SW480 (cell line): Measurements from ENCODE around the gene KITLG.
"Not testable (repeated sequence)": the region's sequence is repeated elsewhere in the genome, so short reads cannot be mapped to it uniquely, and the experiment has no call there.

Source experiments
- DNase-seq: peaks from one replicate; pipeline ENCODE4 v3.0.0-alpha.2; 2016; ENCODE audit warnings: low spot score

KITLG gene

DNA sequence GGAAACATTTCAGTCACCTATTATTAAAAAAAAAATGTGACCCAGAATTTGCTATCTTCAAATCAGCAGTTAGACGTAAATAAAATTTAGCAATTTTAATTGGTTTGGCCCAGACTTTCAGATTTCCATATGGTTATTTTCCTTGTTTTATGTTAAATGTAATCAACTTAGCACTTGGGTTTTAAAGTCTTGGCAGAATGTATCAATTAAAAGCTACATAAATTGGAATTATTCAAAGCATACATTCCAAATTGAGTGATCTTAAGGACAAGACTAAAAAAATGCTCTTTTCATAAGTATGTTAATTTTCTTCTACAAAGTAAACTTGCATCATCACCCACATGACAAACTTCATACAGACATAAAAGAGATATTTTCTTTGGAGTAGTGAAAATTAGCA is 3.4 kb downstream of the KITLG start:
- DNase-seq, result no peak

DNA sequence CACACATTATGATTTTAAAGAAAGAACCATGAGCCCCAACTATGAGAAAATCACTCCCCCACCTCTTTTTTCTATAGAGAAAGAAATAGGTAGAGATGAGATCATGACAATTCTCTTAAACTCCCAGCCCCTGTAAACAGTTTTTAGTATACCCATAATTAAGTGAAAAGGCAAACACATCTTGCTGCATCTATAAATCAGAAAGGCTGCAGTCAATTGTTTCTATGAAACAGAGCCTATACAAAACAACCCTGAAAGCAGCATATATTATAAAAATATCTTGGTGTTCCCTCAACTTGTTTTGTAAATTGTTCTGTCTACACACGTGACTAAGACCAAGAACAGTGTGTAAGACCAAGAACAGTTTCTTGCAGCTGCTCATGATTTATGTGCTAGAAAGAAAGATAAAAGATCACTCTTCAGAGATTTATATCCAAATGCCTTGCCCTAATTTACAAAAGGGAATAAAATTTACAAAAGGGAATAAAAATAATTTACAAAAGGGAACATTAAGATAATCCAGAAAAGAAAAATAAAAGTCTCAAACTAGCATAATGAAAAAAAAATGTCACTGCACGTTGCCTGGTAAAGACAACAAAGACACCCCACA is 4.8 kb downstream of the KITLG start:
- no peak for DNase-seq

- no peak for DNase-seq
Measured at GRCh38 chr12:88574278-88574677, 6.0 kb downstream of the KITLG start.

DNA sequence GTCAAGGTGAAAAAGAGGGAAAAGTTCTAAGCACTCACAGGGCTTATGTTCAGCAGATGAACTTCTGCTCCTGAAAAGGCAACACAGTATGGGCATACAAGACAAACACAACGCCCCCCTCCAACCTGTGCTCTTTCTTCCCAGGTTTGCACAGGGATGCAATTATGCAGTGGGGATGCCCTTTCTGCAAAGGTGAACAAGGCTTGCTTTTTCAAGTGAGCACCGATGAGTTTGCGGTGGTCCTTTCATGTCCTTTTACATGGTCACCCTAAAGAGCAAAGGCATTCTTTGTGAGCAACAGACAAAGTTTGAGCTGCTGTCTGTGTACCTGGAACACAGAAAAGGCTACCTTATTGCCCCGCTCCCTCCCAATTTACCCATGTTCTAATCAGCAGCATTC is 6.7 kb downstream of the KITLG start:
- DNase-seq, result no peak

DNA sequence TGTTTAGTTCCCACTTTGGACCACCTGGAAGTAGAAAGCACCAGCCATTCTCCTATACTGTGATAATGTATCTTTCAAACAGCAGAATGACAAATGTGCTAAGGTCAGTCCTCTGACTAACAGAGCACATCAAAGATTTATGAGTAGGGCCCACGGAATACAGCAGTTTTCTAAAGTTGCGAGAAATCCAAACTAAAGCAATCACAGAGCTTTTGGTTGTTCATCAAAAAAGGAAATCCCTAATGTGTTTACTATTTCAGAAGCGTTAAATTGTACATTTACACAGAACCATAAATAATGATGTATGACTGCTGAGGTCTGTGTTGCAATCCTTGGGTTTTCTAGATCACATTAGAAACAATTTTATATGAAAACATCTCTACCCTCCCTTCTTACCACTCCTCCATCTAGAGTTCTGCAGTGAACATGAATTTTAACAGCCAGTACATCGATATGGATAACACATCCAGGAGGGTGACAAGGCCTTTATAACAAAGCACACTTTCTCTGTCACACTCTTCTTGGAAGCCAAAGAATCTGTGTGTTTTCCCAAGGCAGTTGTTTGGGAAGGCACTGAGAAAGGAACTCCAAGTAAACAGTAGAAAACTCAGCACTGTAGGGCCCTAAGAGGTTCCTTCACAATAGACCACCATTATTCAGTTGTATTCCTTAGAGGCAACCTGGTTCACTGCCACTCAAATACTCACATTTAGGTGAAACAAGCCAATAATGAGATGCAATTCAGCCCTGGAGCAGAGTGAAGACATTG is 7.3 kb downstream of the KITLG start:
- DNase-seq, result no peak

GRCh38 chr12:88571543-88571942 is 8.7 kb downstream of the KITLG start:
- no peak for DNase-seq

DNA sequence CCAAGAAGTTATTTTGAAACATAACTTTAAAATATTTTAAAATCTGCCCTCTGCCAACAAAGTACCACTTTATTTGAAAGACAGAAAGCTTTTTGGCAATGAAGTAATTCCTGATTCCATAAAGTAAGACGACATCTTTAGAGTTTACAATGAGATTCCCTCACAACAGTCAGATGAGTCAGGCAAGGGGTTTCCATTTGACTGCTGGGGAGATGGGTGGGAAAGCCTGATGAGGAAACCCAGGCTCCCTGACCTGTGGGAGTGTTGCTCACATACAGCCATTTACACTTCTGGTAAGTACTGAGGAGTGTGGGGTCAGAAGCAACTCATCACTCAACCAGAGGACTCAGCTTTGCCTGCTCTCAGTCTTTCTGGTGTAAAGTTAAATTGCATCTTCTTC is 10.2 kb downstream of the KITLG start:
- no peak for DNase-seq

DNA sequence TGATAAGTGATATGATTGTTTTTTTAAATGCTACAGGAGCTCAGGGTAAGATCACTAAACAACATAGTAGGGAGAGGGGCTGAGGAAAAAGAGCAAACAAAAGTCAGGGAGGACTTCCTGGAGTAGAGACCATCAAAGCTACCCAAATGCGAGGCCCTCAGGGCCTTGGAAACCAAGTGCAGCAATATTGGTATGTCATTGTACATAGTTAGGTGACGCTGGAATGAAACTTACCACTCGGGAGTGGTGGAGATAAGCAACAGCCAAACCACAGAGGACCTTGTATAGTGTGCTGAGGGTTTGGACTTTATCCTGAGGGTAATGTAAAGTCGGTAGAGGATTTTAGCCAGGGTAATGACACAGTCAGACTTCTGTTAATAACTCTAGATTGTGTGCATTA is 13.8 kb downstream of the KITLG start:
- DNase-seq, result peak; percentile 26

DNA sequence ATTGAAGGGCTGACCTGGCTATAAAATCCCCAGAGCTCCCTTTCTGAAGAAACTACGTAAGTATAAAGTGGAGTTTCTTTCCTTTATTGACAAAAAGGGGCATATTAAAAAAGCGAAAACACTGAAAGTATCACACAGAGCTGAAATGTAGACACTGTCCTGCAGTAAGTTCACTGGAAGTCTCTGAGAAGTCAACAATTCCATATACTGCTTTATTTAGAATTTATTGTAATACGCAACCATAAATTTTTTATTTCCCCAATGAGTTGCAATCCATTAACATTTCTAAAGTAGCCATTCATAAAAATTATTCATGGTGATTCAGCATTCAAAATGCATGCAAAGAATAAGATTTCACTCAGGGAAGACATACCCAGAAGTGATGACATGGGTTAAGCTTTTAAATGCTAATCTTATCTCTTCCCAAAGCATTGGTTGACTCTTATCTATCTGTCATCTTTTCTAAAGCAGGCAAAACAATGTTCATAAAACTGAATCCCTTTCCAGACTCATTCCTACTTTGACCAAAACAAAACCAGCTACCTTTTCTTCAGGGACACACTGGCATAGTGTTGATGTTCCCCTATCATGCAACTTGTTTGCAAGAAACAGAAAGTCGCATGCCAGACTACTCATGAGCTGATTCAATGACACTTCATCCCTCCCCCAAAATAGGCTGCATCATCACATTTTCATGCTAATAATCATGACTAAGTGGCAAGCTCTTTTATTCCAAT is 17.3 kb downstream of the KITLG start:
- DNase-seq, result no peak

DNA sequence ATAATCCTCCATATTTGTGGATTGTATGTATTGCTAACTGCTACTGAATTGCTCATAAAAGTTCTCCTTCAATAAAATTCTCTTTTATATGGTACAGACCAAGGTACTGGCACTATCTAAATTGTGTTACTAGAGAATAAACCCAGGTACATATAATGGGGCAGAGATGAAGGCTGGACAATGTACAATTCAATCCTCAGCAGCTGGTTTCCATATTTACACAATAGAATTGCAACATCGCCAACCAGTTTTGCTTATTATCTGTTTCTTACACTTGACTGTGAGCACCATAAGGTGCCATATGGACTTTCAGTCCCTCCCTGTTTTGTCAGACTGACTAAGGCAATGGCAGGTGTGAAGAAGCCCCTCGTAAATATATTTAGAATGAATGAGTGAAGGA is 18.1 kb downstream of the KITLG start:
- DNase-seq, result no peak

GRCh38 chr12:88559772-88560171 is 20.5 kb downstream of the KITLG start:
- DNase-seq, result no peak

GRCh38 chr12:88559199-88559598 is 21.1 kb downstream of the KITLG start:
- no peak for DNase-seq

GRCh38 chr12:88558340-88558867 is 21.9 kb downstream of the KITLG start:
- DNase-seq, result no peak

DNA sequence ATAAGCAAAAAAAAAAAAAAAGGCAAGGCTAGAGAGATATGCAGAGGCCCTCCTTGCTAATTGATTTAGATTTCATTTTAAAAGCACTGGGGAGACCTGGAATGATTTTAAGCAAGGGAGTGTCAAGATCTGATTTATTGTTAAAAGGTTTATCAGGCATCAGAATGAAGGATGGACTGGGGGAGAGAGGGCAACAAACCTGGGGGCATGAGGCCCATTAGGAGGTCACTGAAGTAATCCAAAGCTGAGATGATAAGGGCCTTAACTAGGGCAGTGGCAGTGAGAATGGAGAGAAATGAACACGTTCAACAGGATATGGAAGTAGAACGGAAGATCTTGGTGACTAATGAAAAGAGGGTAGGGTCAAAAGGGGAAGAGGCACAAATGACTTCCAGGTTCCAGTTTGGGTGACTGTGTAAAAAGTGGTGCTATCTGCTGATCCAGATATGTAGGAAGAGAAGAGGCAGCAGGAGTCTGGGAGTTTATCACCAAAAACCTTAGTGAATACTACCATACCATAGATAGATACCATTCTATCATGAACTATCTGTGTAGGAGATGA is 24.0 kb downstream of the KITLG start:
- no peak for DNase-seq

DNA sequence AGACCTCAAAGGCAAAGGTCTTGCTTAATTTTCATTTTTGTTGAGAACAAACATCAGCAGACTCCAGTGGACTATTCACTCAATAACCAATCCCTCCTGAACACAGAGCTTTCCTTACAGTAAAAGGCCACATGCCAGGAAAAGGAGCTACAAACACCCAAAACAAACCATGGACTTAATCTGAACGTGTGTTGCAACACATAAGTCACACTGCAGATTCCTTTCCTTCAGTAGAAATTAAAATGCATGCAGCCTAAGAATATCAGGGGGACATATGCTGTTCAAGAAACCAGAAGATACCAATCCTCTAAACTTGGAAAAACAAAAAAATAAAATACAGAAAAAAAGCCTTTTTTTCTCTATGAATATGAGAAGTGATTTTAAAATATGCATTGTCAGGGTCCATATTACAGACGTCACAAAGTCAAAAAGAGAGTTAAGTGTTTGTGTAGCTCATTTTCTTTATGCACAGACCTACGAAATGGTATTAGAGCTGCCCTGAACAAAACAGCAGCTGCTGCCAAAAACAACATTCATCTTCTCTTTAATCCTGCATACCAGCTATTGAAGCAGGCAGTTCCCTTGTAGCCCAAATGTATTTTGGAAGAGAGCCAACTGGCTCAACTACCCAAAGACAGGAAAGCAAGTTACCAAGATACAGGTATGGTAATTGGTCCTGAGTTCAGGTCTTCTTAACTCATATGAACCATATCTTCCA is 26.2 kb downstream of the KITLG start:
- no peak for DNase-seq

- DNase-seq, result no peak
Measured at GRCh38 chr12:88552610-88553079, 27.6 kb downstream of the KITLG start.

GRCh38 chr12:88549929-88550328 is 30.3 kb downstream of the KITLG start:
- no peak for DNase-seq

- not testable (repeated sequence) for DNase-seq
Measured at GRCh38 chr12:88547949-88548348, 32.3 kb downstream of the KITLG start.

DNA sequence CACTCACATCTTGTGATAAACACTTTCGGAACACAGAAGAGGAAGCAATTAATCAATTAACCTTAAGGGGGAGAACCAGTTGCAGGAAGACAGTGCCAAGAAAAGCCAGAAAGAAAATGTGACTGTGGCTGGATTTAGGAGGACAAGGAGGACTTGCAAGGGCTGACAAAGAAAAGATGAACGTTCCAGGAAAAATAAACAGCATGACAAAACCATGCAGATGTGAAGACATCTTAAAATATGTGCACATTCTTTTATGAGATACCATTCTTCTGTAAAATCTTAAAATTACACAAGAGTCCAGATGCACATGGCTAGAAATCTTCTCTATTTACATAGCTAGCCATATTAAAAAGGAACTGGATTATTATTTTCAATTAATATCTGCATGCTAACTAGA is 33.4 kb downstream of the KITLG start:
- DNase-seq, result no peak

DNA sequence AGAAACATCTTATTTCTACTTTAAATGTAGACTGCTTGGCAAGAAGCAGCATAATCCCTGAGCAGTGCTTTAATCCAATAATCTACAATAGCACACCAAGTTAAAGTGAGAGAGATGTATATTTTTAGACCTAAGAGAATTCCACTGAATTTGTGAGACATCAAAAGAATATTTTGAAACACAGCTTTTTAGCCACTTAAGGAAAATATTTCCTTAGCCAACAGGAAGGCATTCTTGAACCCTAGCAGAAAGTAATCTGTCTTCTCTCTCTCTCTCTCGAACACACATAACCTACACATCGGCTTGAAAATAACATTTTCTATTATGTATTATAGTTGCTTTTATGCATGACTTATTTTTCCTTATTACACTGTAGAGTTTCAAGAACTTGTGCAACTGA is 34.0 kb downstream of the KITLG start:
- no peak for DNase-seq

DNA sequence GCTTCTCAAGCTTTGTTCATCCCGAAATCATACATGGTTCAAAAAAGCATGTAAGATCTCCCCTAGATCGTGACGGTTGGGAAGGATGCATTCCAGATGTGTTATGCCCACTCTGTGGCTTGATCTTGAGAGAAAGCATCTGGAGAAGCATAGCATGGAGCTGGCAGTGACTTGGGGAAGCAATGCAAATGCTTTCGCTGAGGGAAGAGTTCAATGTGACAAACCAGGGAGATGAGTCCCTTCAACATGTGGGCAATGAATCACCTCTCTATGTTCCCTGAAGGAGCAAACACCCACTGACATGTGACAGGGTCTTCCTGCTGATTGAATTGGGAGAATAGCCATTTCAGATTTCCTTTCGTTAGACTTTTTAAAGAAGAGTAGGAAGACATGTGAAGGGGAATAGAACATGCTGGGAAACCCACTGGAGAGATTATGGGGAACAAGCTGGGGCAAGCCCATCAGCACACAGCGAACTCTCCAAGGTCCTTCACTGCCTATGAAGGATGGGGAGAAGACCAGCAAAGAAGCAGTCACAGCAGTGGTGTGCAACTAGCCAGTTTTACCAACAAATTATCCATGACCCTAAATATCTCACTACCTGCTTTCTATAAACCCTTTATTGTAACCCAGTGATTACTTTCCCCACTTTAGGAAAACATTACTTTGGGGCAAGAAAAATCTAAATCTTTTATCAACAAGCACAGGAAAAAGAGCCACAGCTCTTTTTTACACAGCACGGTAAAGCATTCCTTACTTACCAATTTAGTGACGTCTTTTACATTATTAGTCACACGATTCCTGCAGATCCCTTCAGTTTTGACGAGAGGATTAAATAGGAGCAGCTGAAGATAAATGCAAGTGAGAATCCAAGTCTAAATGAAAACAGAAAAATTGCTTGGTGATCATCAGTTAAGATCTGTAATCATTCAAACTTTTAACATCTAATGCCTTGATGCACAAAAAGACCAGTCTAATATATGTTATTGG is 35.0 kb downstream of the KITLG start:
- DNase-seq, result no peak
